ENCODE results near the gene NEK9. TPM values are rescaled to one million over a fixed set of nuclear protein-coding genes. Genes with fewer than 3 reads are reported as not detected.
A peak's percentile ranks its signal among the peaks of the same experiment; 100 is the strongest.
"Not testable (repeated sequence)": the region's sequence is repeated elsewhere in the genome, so short reads cannot be mapped to it uniquely, and the experiment has no call there.

Gene NEK9
- total RNA-seq, 1 donor from 2014 or later = 78.1 TPM

DNA sequence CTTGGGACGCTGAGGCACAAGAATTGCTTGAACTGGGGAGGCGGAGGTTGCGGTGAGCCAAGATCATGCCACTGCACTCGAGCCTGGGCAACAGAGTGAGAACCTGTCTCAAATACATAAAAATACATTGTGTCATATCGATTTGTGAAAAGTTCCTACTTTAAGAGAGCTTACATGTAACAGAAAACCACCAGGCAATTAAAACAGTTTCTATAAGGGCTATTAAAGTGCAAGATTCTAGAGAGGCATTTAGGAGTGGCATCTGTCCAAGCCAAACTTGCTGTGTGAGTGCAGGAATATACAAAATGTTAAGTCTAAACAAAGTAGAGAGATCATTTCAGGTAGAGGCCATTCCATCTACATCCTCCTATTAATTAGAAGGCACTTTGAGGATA is 1.7 kb upstream of the NEK9 start:
- Histone ChIP-seq H3K27me3 (no peaks in the 10 kb centered on the region), H3K9me3 (no peaks in the 10 kb centered on the region), H3K36me3 (peaks cover 25% of the 10 kb centered on the region), H3K4me3 (no peak overlapping the region), H3K4me1 (peaks cover 35% of the 10 kb centered on the region), H3K27ac (no peak overlapping the region)
- intact Hi-C loops (cut with DNase I) = no loop called here
- no peak for TF ChIP-seq CTCF (IDR thresholded peaks at IDR 0.05)
- DNase-seq (no peak), ATAC-seq (no peak)

DNA sequence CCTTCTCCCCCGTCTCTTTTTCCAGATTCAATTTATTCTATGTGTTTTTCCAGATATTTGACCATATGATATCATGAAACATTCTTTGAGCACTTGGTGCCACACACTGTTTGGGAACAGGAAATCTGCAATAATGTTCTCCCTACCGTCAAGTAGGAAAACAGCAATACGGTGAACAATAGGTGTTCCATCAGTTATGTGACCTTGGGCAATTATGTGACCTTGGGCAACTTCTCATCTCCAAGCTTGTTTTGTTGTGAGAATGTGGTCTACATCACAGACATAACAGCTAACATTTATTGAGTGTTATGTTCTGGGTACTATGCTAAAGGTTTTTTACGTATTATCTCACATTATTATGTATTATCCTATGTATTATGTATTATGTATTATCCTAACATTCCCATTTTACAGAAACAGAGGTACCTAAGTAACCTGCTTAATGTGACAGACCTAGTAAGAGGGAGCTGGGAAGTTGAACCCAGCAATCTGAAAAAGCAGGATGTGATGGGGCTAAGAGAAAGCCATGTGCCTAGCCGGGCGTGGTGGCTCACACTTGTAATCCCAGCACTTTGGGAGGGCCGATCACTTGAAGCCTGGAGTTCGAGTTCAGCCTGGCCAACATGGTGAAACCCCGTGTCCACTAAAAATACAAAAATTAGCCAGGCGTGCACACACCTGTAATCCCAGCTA is 1.2 kb upstream of the NEK9 start:
- peaks cover 19% of the 10 kb centered on the region for H3K36me3 ChIP-seq
- H3K4me3 ChIP-seq = peak overlapping the region; percentile 82
- intact Hi-C loops (cut with DNase I) = no loop called here
- peaks cover 35% of the 10 kb centered on the region for H3K4me1 ChIP-seq
- TF ChIP-seq CTCF (IDR thresholded peaks at IDR 0.05) = no peak
- no peak for DNase-seq
- no peaks in the 10 kb centered on the region for H3K9me3 ChIP-seq
- peak overlapping the region; percentile 98 for H3K27ac ChIP-seq
- ATAC-seq = no peak
- no peaks in the 10 kb centered on the region for H3K27me3 ChIP-seq

- ATAC-seq; DNase-seq; intact Hi-C loops (cut with DNase I); H3K27me3 ChIP-seq; H3K9me3 ChIP-seq: not testable (repeated sequence)
- Histone ChIP-seq H3K36me3 (peaks cover 13% of the 10 kb centered on the region), H3K4me3 (peak overlapping the region; percentile 82), H3K27ac (peak overlapping the region; percentile 98), H3K4me1 (peaks cover 32% of the 10 kb centered on the region)
Measured at GRCh38 chr14:75127474-75127820, 599 bp upstream of the NEK9 start.

DNA sequence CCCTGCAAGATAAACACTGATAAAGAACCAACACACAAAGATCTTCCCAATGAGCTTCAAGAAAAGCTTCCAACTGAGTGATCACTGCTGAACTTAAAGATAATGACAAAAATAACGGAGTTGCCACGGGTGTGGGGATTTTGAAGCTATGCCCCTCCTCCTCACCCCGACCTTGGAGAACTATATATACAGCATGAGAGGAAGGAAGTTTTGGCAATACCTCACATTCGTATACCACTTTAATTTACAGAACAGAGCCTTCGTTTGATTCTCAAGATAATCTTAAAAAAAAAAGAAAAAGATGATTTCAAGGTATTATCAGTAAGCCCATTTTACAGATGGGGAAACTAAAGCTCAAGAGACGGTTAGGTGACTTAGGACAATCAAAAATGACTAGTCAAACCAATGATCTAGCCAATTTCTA is 715 bp downstream of the NEK9 start:
- H3K9me3 ChIP-seq = no peaks in the 10 kb centered on the region
- ATAC-seq (no peak), DNase-seq (no peak)
- H3K4me3 ChIP-seq = peak overlapping the region; percentile 82
- intact Hi-C loops (cut with DNase I) = no loop called here
- H3K27ac ChIP-seq = peak overlapping the region; percentile 98
- H3K4me1 ChIP-seq = peaks cover 31% of the 10 kb centered on the region
- no peaks in the 10 kb centered on the region for H3K27me3 ChIP-seq
- no peak for TF ChIP-seq CTCF (IDR thresholded peaks at IDR 0.05)
- H3K36me3 ChIP-seq = peaks cover 9% of the 10 kb centered on the region

GRCh38 chr14:75125617-75126016 is 1.2 kb downstream of the NEK9 start:
- Histone ChIP-seq H3K4me3 (peak overlapping the region; percentile 82), H3K9me3 (no peaks in the 10 kb centered on the region), H3K4me1 (peaks cover 31% of the 10 kb centered on the region), H3K27me3 (no peaks in the 10 kb centered on the region), H3K36me3 (peaks cover 9% of the 10 kb centered on the region), H3K27ac (peak overlapping the region; percentile 98)
- no peak for DNase-seq
- ATAC-seq = no peak
- TF ChIP-seq CTCF (IDR thresholded peaks at IDR 0.05) = no peak
- intact Hi-C loops (cut with DNase I) = no loop called here

GRCh38 chr14:75123991-75124390 is 2.9 kb downstream of the NEK9 start:
- peaks cover 13% of the 10 kb centered on the region for H3K36me3 ChIP-seq
- no peak overlapping the region for H3K4me3 ChIP-seq
- intact Hi-C loops (cut with DNase I) = no loop called here
- no peaks in the 10 kb centered on the region for H3K9me3 ChIP-seq
- TF ChIP-seq CTCF (IDR thresholded peaks at IDR 0.05) = no peak
- peaks cover 31% of the 10 kb centered on the region for H3K4me1 ChIP-seq
- ATAC-seq = peak; percentile 18
- H3K27ac ChIP-seq = peak overlapping the region; percentile 12
- H3K27me3 ChIP-seq = no peaks in the 10 kb centered on the region
- DNase-seq = no peak
